HEK293 (cell line): Measurements from ENCODE around the gene ANO6.

Source experiments
- CTCF ChIA-PET: fragments of 350-600 bp; formaldehyde crosslinking; extraction: SDS; loops from one replicate; lab custom pipeline; 2021; ENCODE audit warnings: antibody characterized with exemption; lab: Yijun Ruan, JAX
- POLR2A ChIA-PET: fragments of 300-600 bp; formaldehyde crosslinking; extraction: SDS; loops from one replicate; lab custom pipeline; 2020; ENCODE audit warnings: antibody characterized with exemption, inconsistent platforms; lab: Yijun Ruan, JAX
- H3K27ac ChIP-seq: fragments of 200-500 bp; sonication (Bioruptor generic); 2 replicates; pipeline ENCODE4 v1.5.1; 2014; ENCODE audit warnings: low read depth, low read length, control low read depth, inconsistent platforms; ENCODE audit errors: extremely low read depth
- H3K36me3 ChIP-seq, 2 experiments: fragments of 200-500 bp in 1 of 2; sonication (Bioruptor generic) in 1 of 2; 1 replicate in 1 of 2; 2 replicates in 1 of 2; pipeline ENCODE4 v1.5.1; 2014 to 2017; ENCODE audit warnings: inconsistent platforms in 2 of 2, low read length in 2 of 2; ENCODE audit not compliant: control insufficient read depth in 2 of 2, insufficient read depth in 1 of 2
- H3K4me1 ChIP-seq: fragments of 200-500 bp; sonication (Bioruptor generic); 2 replicates; pipeline ENCODE4 v1.5.1; 2014; ENCODE audit warnings: mild to moderate bottlenecking, low read length, inconsistent platforms; ENCODE audit not compliant: control insufficient read depth, insufficient read depth
- H3K4me3 ChIP-seq: 2 replicates; pipeline ENCODE4 v1.5.1; 2011; ENCODE audit warnings: low read depth, mild to moderate bottlenecking, control low read depth, low read length, moderate library complexity
- H3K9me3 ChIP-seq: fragments of 200-500 bp; sonication (Bioruptor generic); 2 replicates; pipeline ENCODE4 v1.5.1; 2014; ENCODE audit warnings: low read depth, low read length, inconsistent platforms; ENCODE audit not compliant: control insufficient read depth, insufficient read depth
- ELK4 ChIP-seq: IDR thresholded peaks from 2 replicates; pipeline ENCODE4 v1.6.1; 2011; ENCODE audit warnings: mild to moderate bottlenecking, low read depth, low read length, borderline replicate concordance
- GLI2 ChIP-seq: fragments of 450-650 bp; formaldehyde crosslinking; IDR thresholded peaks from 2 replicates; pipeline ENCODE4; 2017; ENCODE audit warnings: missing biosample characterization, missing genetic modification characterization, low read depth, borderline replicate concordance
- IKZF3 ChIP-seq: fragments of 450-650 bp; IDR thresholded peaks from 2 replicates; pipeline ENCODE4 v1.5.0; 2018; ENCODE audit warnings: missing biosample characterization, mild to moderate bottlenecking, missing genetic modification characterization, moderate library complexity
- PRDM10 ChIP-seq: fragments of 450-650 bp; formaldehyde crosslinking; IDR thresholded peaks from 2 replicates; pipeline ENCODE4 v1.5.1; 2016; ENCODE audit warnings: missing biosample characterization, missing genetic modification characterization
- SP7 ChIP-seq: fragments of 450-650 bp; formaldehyde crosslinking; IDR thresholded peaks from 2 replicates; pipeline ENCODE4 v1.5.1; 2016; ENCODE audit warnings: missing biosample characterization, missing genetic modification characterization
- ZBTB17 ChIP-seq: fragments of 450-650 bp; formaldehyde crosslinking; IDR thresholded peaks from 2 replicates; pipeline ENCODE4 v1.5.1; 2016; ENCODE audit warnings: missing biosample characterization, missing genetic modification characterization
- ZBTB48 ChIP-seq: fragments of 450-650 bp; formaldehyde crosslinking; IDR thresholded peaks from 2 replicates; pipeline ENCODE4 v1.5.1; 2016; ENCODE audit warnings: missing biosample characterization, missing genetic modification characterization
- ZFP37 ChIP-seq: fragments of 450-650 bp; formaldehyde crosslinking; IDR thresholded peaks from 2 replicates; pipeline ENCODE4 v1.5.1; 2016; ENCODE audit warnings: missing biosample characterization, missing genetic modification characterization
- ZFP69B ChIP-seq: fragments of 450-650 bp; formaldehyde crosslinking; IDR thresholded peaks from 2 replicates; pipeline ENCODE4 v1.5.1; 2016; ENCODE audit warnings: missing biosample characterization, missing genetic modification characterization
- ZNF138 ChIP-seq: fragments of 450-650 bp; formaldehyde crosslinking; IDR thresholded peaks from 2 replicates; pipeline ENCODE4 v1.5.1; 2016; ENCODE audit warnings: missing biosample characterization, missing genetic modification characterization, borderline replicate concordance
- ZNF23 ChIP-seq: fragments of 450-650 bp; formaldehyde crosslinking; IDR thresholded peaks from 2 replicates; pipeline ENCODE4 v1.5.1; 2016; ENCODE audit warnings: missing biosample characterization, missing genetic modification characterization, borderline replicate concordance
- ZNF266 ChIP-seq: fragments of 450-650 bp; formaldehyde crosslinking; IDR thresholded peaks from 2 replicates; pipeline ENCODE4 v1.5.1; 2016; ENCODE audit warnings: missing biosample characterization, missing genetic modification characterization, low read depth
- ZNF354C ChIP-seq: fragments of 450-650 bp; formaldehyde crosslinking; IDR thresholded peaks from 2 replicates; pipeline ENCODE4 v1.5.1; 2016; ENCODE audit warnings: missing biosample characterization, missing genetic modification characterization, low read depth, borderline replicate concordance
- ZNF366 ChIP-seq: fragments of 450-650 bp; formaldehyde crosslinking; conservative IDR thresholded peaks from 2 replicates; pipeline ENCODE4 v1.5.1; 2016; ENCODE audit warnings: missing biosample characterization, missing genetic modification characterization
- ZNF549 ChIP-seq: fragments of 450-650 bp; IDR thresholded peaks from 2 replicates; pipeline ENCODE4 v1.5.1; 2018; ENCODE audit warnings: missing biosample characterization, missing genetic modification characterization, mild to moderate bottlenecking, inconsistent platforms, moderate library complexity
- ZNF600 ChIP-seq: fragments of 450-650 bp; formaldehyde crosslinking; IDR thresholded peaks from 2 replicates; pipeline ENCODE4 v1.5.1; 2016; ENCODE audit warnings: missing biosample characterization, missing genetic modification characterization
- ZNF624 ChIP-seq: fragments of 450-650 bp; formaldehyde crosslinking; IDR thresholded peaks from 2 replicates; pipeline ENCODE4 v1.5.1; 2017; ENCODE audit warnings: missing biosample characterization, missing genetic modification characterization
- ZNF626 ChIP-seq: fragments of 450-650 bp; sonication (Bioruptor Pico); formaldehyde crosslinking; IDR thresholded peaks from 2 replicates; pipeline ENCODE4 v1.5.1; 2018; ENCODE audit warnings: missing biosample characterization, missing genetic modification characterization, inconsistent platforms
- ZNF645 ChIP-seq: fragments of 450-650 bp; formaldehyde crosslinking; IDR thresholded peaks from 2 replicates; pipeline ENCODE4; 2016; ENCODE audit warnings: missing biosample characterization, missing genetic modification characterization
- ZNF660 ChIP-seq: fragments of 450-650 bp; IDR thresholded peaks from 2 replicates; pipeline ENCODE4 v1.5.1; 2018; ENCODE audit warnings: missing biosample characterization, mild to moderate bottlenecking, missing genetic modification characterization
- ZNF768 ChIP-seq: fragments of 450-650 bp; formaldehyde crosslinking; IDR thresholded peaks from 2 replicates; pipeline ENCODE4 v1.5.1; 2018; ENCODE audit warnings: missing biosample characterization, mild to moderate bottlenecking, missing genetic modification characterization
- TF ChIP-seq, protein P1 (sequence below): fragments of 450-650 bp; formaldehyde crosslinking; IDR thresholded peaks from 2 replicates; pipeline ENCODE4 v1.5.1; 2016; ENCODE audit warnings: missing biosample characterization, missing genetic modification characterization

Gene ANO6

DNA sequence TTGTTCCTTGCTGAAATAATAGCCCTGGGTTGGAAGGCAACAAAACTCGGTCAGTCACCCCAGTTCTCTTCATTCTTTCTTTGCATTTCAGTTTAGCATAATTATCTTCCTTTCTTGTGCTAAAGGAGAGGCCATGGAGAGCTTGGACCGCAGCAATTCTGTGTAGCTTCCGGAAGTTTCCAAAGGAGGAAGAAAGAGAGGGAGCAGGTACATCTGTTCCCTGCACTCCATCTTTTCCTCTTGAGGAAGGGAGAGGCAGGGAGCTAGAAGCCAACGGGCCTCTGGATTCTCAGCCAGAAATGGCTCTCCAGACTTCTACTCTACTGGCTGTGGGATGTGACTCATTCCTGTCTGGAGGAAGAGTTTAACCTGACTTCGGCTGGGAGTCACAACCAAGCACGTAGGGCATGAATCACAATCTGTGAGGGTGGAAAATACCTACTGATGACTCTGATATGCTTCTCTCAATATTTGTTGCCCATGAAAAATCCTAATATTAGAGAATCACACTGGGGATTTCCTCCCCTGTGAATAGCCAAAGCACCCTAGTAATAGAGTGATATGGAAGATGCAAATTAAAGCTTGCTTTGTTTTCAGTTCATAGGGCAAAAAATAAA, 17.0 kb downstream of the ANO6 start:
- peak overlapping the region; percentile 18; the same call in 1 of the 2 replicates for H3K27ac ChIP-seq
- POLR2A ChIA-PET: interaction anchor here (1.1 kb wide), 1 partner anchor 17 kb away, joined by 5 read pairs; the partner anchor contains the start of gene ANO6
- H3K4me3 ChIP-seq: no peak overlapping the region
- H3K9me3 ChIP-seq: no peaks in the 10 kb centered on the region
- CTCF ChIA-PET: interaction anchor here (0.6 to 1.4 kb wide), 5 partner anchors 9 to 495 kb away, joined by 3 to 4 read pairs (median 3); partner anchors contain the start of gene ANO6
- TF ChIP-seq SP7 (tag by site-specific recombination): peak; percentile 21; the same call in 1 of the 2 replicates
- no peak for TF ChIP-seq GLI2 (tag by site-specific recombination)
- TF ChIP-seq ZBTB48 (tag by site-specific recombination): no peak
- peak; percentile 62; the same call in 1 of the 2 replicates for TF ChIP-seq IKZF3
- peak; percentile 62 for TF ChIP-seq PRDM10
- no peak for TF ChIP-seq ZFP69B (tag by site-specific recombination)
- TF ChIP-seq ZNF626 (tag by site-specific recombination): no peak
- peak; percentile 66; the same call in 1 of the 2 replicates for TF ChIP-seq ZNF600 (tag by site-specific recombination)
- TF ChIP-seq, protein P1, sequence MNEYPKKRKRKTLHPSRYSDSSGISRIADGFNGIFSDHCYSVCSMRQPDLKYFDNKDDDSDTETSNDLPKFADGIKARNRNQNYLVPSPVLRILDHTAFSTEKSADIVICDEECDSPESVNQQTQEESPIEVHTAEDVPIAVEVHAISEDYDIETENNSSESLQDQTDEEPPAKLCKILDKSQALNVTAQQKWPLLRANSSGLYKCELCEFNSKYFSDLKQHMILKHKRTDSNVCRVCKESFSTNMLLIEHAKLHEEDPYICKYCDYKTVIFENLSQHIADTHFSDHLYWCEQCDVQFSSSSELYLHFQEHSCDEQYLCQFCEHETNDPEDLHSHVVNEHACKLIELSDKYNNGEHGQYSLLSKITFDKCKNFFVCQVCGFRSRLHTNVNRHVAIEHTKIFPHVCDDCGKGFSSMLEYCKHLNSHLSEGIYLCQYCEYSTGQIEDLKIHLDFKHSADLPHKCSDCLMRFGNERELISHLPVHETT (tag by site-specific recombination): no peak
- no peak for TF ChIP-seq ZNF266
- no peak for TF ChIP-seq ZNF23 (tag by site-specific recombination)
- no peak for TF ChIP-seq ZNF354C (tag by site-specific recombination)
- peak; percentile 60; the same call in 1 of the 2 replicates for TF ChIP-seq ZFP37 (tag by site-specific recombination)
- TF ChIP-seq ZBTB17 (tag by site-specific recombination): peak; percentile 30; the same call in 1 of the 2 replicates
- TF ChIP-seq ZNF768: no peak
- TF ChIP-seq ELK4: no peak
- no peak for TF ChIP-seq ZNF645 (tag by site-specific recombination)
- TF ChIP-seq ZNF138 (tag by site-specific recombination): no peak
- TF ChIP-seq ZNF549: no peak
- peak; percentile 70; the same call in 1 of the 2 replicates for TF ChIP-seq ZNF366 (tag by site-specific recombination)
- TF ChIP-seq ZNF624 (tag by site-specific recombination): no peak
- peak; percentile 89 for TF ChIP-seq ZNF660 (tag by site-specific recombination)
- H3K36me3 ChIP-seq: peaks cover 0 to 4% of the 10 kb centered on the region in 2 experiments; a peak in 1 of 3 replicates
- H3K4me1 ChIP-seq: peaks cover 45% of the 10 kb centered on the region
